ENCODE results near the gene ACAA2.
A peak's percentile ranks its signal among the peaks of the same experiment; 100 is the strongest.
"Not testable (repeated sequence)": the region's sequence is repeated elsewhere in the genome, so short reads cannot be mapped to it uniquely, and the experiment has no call there.

Gene ACAA2

GRCh38 chr18:49811151-49811938 lies 2.0 kb downstream of the ACAA2 start:
- no peak for DNase-seq

DNA sequence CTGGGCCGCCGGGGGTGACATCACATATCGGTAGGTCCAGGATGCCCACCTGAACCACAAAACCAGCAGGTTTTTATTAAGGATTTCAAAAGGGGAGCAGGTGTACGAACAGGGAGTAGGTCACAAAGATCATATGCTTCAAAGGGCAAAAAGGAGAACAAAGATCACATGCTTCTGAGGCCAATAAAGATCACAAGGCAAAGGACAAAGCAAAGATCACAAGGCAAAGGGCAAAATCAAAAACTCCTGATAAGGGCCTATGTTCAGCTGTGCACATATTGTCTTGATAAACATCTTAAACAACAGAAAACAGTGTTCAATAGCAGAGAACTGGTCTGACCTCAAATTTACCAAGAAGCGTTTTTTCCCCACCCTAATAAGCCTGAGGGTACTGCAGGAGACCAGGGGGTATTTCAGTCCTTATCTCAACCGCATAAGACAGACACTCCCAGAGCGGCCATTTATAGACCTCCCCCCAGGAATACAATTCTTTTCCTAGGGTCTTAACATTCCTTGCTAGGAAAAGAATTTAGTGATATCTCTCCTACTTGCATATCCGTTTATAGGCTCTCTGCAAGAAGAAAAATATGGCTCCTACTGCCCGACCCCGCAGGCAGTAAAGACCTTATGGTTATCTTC lies 4.7 kb downstream of the ACAA2 start:
- not testable (repeated sequence) for DNase-seq

DNA sequence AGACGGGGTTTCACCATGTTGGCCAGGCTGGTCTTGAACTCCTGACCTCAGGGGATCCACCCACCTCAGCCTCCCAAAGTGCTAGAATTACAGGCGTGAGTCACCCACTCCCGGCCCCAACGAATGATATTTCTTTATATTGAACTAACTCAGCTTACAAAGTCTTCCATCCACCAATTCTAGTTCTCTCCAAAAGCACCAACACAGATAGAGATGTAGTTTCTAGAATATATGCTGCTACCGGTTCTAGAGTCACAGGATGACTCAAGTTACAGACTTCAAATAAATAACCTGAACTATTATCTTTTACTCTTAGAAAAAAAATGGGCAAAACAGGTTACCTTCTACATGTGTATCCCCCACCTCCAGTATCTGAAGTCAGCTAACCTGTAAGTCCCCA lies 9.2 kb downstream of the ACAA2 start:
- no peak for DNase-seq

DNA sequence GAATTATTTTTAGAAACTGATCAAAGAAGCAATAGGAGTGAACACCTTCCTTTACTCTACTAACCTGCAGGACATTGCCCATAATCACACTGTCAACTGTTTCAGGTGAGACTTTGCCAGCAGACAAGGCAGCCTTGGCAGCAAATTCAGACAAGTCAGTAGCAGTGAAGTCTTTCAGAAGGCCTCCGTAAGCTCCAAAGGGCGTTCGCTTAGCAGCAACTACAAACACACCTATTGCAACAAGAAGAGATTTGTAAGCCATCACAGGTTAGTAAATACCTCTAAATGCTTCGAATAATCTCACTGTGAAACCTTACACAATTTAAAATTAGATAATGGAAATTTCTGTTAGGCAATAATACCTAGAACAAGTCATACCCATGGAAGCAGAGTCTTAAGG lies 10.7 kb downstream of the ACAA2 start:
- DNase-seq = no peak

GRCh38 chr18:49800491-49800890 lies 12.8 kb downstream of the ACAA2 start:
- not testable (repeated sequence) for DNase-seq

DNA sequence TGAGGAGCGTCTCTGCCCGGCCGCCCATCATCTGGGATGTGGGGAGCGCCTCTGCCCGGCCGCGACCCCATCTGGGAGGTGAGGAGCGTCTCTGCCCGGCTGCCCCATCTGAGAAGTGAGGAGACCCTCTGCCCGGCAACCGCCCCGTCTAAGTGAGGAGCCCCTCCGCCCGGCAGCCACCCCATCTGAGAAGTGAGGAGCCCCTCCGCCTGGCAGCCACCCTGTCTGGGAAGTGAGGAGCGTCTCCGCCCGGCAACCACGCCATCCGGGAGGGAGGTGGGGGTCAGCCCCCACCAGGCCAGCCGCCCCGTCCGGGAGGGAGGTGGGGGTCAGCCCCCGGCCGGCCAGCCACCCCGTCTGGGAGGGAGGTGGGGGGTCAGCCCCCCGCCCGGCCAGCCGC lies 13.5 kb downstream of the ACAA2 start:
- DNase-seq = not testable (repeated sequence)

DNA sequence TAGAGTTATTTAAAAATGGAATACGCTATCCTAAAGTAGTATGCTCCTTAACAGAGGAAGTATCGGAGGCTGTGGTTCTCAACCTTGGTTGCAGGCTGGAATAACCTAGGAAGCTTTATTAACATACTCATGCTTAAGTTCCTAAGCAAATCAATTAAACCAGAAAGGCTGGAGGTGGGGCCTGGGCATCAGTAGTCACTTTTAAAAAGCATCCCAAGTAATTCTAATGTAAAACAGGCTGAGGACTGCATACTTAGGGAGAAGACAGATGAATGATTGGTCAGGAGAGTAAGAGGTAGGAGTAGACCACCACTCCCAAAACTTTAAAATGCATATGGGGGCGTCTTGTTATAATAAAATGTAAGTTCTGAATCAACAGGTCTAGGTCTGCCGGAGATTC lies 15.3 kb downstream of the ACAA2 start:
- no peak for DNase-seq

DNA sequence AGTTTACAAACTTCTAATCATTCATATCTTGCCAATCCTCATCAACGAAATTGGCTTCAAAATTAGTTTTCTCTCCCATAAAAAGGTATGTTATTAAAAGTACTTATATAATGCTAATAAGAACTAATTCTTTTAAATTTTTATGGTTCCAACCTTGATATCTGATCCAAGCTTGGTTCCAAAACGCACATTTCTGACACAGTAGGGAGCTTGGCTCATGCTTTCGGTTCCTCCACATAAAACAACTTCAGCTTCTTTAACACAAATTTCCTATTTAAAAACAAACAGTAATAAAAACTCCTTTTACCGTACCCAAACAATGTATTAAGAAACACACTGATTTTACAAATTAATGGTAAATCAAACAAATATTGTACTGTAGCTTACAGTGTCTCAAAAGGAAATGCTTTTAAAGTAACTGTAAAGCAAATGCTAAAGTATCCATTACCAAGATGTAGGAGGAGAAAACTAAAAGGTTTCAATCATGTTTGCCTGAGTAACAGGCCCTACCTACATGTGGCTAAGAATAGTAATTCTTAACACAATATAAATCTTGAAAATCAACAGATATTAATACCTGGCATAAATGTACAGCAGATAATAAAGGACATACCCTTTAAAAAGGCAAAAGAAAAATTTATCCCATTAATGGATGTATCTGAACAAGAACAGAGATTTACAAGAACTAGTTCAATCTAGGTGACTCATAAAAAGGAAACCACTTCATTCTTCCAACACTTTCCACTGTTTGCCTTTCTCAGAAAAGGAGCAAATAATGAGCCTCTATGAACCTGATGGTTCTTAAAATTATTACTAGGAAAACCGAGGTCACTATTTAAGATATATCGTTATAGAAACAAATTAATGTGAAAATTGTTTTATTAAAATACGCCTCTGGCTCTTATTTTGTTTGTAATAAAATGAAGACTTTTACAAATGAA lies 17.5 kb downstream of the ACAA2 start:
- DNase-seq = no peak

DNA sequence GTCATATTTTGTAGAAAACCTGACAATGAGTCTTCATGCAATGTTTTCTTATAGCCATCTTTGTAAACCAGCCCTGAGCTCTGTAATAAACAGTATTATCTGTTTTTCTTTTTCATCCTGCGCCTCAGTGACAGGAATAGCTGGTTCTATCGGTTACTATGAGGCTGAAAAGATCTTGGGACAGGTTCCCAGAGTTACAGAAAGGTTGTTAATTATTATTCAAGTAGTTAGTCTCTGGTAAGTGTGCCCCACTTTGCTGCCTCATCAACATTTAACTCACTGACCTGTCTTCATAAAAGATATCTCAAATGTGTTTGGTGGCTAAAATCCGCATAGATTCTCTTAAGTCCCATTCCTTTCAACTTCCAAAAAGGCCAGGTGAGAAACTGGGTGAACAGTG lies 18.6 kb downstream of the ACAA2 start:
- no peak for DNase-seq

- DNase-seq = not testable (repeated sequence)
These were observed 23.7 kb downstream of the ACAA2 start for GRCh38 chr18:49789560-49790134.

- no peak for DNase-seq
These were observed 24.9 kb downstream of the ACAA2 start for GRCh38 chr18:49788327-49788898.

DNA sequence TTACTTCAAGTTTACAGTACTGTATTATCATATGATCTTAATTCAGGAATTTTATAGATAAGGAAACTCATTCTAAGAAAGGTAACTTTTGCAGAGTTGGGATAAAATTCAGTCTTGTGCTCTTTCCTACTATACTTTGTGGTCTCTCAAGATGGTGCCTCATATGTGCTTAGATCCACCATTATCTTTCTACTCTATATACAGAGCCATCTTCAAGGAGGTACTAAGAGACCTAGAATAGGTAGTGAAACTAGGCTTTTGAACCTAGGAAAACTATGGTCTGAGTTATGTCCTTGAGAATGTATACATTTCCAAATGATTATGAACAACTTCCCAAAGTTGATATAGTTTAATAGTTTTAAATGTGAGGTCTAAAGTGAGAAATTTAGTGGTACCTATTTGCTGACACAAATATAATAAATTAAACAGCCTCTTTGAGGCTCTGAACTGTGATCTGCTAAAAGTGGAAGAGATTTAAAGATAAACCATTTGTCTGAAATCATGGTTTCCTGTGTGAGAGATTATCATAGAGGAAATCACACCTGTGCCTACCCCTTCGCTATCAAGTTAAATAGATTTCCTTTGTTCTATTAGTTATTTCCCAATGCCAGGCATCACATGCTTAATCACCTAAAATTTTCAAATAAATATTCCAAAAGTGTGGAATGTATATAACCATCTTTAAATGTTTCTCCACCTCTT lies 27.2 kb downstream of the ACAA2 start:
- DNase-seq = no peak

DNA sequence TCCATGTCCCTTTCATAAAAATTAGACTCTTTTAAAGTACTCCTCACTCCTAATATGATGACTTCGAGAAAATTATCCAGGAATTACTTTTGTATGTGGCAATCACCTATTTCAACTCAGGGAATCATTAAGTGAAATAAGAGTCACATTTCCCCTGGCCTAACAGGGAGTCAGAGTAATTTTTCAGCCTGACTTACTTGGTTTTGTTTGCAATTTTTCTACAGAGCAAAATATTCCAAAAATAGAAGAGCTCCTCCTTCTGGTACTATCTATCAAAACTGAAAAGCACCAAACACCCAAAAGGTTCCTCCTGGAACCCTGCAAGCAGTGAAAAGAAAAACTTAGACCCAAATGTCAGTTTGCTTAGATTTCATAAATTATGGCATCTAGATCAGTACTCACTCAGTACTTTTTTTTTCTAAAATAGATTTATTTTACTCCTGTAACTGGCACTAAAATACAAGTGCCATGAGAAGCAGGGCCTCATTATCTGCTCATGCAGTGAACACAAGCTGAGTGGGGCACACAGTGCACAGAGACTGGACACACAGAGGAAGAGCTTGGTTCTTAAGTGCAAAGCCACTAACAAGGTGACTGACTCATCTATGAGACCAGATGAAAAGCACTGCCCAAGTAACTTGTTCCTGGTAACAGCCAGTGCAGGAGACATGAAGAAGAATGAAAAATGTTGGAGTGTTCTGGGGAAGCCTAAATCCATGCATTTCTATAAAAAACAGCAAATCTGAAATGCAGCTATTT lies 28.7 kb downstream of the ACAA2 start:
- DNase-seq = peak in 2 of 4 experiments; percentile 1 to 8

DNA sequence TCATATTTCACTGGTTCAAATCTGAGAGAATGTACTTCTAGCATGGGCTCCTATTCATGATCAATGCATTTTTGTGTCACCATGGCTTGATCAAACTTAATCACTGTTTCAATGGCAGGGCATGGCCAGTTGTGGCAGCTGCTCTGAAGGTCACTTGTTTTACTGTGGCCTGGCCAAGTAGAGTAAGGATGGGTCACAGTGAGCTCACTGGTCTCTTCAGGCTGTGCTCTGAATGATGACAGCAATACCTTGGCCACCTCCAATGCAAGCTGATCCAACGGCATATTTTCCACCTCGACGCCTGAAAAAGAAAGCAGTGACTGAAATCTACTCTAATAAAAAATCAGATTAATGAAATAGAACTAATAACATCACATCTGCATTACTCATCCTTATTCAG lies 29.7 kb downstream of the ACAA2 start:
- DNase-seq = not testable (repeated sequence)

DNA sequence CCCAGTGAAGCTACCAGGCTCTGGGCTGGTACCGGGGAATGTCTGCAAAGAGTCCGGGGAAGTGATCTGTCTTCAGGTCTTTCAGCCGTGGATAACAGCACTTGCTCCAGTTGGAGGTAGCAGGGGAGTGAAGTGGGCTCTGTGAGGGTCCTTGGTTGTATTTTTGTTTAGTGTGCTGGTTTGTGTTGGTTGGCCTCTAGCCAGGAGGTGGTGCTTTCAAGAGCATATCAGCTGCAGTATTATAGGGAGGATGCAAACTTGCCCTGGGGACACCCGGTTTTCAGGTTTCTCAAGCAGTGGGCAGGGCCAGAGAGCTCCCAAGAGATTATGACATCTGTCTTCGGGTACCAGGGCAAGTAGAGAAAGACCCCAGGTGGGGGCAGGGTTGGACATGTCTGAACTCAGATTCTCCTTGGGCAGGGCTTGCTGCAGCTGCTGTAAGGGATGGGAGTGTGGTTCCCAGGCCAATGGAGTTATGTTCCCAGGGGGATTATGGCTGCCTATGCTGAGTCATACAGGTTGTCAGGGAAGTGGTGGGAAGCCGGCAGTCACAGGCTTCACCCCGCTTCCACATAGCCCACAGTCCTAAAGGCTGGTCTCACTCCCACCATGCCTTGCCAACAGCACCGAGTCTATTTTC lies 34.4 kb downstream of the ACAA2 start:
- no peak for DNase-seq

DNA sequence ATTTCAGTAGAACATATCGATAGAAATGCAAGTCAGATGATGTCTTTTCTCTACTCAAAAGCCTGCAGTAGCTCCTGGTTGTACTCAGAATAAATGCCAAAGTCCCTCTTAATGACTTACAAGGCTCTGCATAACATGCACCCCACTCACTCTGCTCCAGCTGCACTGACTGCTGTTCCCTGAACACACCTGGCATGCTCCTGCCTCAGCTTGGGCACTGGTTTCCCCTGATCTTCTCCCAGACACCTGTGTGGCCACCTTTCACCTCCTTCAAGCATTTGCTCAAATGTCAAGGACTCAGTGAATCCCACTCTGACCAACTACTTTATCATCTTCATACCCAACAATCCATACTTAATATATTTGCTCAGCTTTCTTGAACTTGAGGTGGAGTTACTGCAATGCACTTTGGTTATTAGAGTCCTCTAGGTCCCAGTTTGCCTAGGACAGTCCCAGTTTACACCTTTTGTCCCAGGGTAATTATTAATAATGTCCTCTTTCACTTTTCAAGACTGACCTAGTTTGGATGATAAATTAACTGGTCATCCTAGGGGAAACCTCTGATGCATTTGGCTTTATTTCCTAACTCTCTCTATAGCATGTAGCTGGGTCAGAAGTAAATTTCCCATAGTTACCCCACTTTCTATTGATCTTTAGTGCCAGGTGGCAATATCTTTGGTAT lies 44.1 kb downstream of the ACAA2 start:
- no peak for DNase-seq

DNA sequence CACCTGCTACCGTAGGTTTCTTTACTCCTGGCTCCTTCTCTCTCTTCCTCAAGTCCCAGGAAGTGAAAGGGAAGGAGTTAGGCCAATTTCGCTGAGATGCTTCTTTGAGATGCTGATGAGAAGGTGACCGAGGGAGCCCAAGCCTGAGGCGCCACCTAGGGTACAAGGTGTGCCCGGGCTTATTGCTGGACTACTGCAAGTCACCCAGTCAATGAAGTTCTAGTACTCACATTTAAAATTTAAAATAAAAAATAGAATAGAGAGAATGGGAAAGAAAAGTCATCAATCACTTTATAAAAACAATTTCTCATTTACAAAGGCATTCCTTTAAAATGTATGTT lies 45.3 kb downstream of the ACAA2 start:
- DNase-seq = no peak

GRCh38 chr18:49767111-49768050 lies 46.0 kb downstream of the ACAA2 start:
- DNase-seq = no peak

- DNase-seq = no peak
These were observed 46.7 kb downstream of the ACAA2 start for GRCh38 chr18:49766646-49767045.
